Activated gamma-delta T cell treated with anti-CD3 and anti-CD28 coated beads, Interleukin-2, amount 50 U/mL, for 16 hours (primary cell): Measurements from ENCODE around the gene DNAH1.
A peak's percentile ranks its signal among the peaks of the same experiment; 100 is the strongest.

Experiments used
- DNase-seq: peaks from one replicate; pipeline ENCODE4 v3.0.0-alpha.2; 2020; ENCODE audit warnings: low read depth

DNAH1 gene

DNA sequence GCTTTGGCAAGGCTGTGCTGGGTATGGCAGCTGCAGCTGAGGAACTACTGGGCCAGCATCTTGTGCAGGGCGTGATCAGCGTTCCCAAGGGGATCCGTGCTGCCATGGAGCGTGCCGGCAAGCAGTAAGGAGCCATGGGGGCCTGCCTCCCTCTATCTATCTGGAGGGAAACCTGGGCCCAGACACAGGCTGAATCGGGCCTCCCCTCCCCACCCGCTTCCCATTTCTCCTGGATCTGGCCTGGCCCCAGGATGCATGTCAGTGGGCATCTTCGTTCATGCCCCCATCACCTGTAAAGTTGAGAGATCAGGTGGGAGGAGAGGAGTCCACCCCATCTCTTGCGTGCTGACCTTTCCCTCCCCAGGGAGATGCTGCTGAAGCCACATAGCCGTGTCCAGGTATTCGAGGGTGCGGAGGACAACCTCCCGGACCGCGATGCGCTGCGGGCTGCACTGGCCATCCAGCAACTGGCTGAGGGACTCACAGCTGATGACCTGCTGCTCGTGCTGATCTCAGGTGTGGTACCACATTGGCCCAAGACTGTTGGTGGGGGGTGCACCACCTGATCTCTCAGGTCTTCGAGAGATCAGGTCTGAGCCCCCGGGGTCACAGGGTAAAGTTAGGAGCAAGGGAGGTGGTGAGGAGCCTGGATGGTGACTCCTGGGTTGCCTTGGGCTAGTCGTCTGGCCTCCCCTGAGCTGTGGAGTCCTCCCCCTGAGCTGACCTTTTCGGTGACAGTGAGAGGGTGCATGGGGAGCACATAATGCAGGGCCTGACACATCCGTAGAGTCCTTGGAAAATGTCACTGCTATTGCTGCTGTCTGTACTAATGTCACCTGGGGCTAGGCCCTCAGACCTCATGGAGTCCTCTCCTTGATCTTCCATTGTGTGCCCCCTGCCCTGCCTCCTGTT, 25.3 kb upstream of the DNAH1 start:
- no peak for DNase-seq

DNA sequence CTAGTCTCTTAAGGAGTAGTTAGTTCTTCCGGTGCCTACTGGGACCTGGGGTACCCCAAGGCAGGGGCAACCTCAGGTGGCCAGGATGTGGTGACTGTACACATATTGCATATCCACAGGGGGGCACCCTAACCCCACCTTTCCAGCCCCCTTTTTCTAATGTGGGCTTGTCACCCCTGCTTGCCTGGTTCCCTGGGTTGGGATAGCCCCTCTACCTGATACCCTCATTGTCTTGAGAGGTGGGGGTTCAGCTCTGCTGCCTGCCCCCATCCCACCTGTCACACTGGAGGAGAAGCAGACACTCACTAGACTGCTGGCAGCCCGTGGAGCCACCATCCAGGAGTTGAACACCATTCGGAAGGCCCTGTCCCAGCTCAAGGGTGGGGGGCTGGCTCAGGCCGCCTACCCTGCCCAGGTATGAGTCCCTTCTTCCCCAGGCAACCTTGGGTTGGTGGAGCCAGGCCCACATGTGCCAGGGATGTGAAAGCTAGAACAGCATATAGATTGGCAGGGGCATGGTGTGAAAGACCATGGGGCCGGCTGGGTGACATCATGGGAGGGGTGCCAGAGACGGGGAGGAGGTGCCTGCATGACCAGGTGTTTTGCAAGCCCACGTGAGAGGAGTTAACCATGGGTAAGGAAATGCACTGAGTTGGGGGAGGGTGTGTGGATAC, 24.5 kb upstream of the DNAH1 start:
- peak; percentile 32 for DNase-seq

DNA sequence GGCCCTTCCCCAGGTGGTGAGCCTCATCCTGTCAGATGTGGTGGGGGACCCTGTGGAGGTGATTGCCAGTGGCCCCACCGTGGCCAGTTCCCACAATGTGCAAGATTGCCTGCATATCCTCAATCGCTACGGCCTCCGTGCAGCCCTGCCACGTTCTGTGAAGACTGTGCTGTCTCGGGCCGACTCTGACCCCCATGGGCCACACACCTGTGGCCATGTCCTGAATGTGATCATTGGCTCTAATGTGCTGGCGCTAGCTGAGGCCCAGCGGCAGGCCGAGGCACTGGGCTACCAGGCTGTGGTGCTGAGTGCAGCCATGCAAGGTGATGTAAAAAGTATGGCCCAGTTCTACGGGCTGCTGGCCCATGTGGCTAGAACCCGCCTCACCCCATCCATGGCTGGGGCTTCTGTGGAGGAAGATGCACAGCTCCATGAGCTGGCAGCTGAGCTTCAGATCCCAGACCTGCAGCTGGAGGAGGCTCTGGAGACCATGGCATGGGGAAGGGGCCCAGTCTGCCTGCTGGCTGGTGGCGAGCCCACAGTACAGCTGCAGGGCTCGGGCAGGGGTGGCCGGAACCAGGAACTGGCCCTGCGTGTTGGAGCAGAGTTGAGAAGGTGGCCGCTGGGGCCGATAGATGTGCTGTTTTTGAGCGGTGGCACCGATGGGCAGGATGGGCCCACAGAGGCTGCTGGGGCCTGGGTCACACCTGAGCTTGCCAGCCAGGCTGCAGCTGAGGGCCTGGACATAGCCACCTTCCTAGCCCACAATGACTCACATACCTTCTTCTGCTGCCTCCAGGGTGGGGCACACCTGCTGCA, 23.7 kb upstream of the DNAH1 start:
- no peak for DNase-seq

DNA sequence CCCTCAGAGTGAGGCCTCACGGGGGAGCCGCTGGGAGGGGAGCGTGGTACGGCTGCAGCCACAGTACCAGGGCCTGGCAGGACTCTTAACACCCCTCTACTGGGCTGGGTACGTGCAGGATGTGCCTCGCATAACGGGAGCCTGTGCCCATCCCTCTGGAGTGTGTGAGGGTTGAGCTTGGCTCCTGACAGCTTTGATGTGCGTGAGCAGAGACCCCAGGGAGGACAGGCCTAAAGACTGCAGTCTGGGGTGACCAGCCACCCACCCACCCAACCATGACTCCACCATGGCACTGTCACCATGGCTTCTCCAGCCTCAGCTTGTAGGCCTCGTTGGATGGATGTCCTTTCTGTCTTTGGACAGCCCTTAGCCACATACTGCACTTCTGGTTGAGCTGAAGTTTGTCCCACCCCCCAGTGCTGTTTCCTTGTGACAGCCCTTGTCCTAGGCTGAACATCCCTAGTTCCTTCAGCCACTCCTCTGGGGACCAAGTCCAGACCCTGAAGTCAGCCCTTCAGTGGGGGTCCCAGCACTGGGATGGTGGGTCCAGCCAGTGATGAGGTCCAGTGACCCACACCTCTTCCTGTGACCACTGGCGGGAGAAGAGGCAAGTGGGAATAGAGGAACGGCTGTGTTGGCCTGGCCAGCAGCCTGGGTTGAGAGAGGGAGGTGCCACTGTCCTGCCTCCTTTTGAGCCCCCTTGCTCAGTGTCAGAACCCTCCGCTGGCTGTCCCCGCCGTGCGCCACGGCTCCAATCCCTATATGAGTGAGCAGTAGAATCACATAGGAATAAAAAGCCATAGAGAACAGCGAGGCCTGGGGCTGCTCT, 22.4 kb upstream of the DNAH1 start:
- DNase-seq, result no peak

DNA sequence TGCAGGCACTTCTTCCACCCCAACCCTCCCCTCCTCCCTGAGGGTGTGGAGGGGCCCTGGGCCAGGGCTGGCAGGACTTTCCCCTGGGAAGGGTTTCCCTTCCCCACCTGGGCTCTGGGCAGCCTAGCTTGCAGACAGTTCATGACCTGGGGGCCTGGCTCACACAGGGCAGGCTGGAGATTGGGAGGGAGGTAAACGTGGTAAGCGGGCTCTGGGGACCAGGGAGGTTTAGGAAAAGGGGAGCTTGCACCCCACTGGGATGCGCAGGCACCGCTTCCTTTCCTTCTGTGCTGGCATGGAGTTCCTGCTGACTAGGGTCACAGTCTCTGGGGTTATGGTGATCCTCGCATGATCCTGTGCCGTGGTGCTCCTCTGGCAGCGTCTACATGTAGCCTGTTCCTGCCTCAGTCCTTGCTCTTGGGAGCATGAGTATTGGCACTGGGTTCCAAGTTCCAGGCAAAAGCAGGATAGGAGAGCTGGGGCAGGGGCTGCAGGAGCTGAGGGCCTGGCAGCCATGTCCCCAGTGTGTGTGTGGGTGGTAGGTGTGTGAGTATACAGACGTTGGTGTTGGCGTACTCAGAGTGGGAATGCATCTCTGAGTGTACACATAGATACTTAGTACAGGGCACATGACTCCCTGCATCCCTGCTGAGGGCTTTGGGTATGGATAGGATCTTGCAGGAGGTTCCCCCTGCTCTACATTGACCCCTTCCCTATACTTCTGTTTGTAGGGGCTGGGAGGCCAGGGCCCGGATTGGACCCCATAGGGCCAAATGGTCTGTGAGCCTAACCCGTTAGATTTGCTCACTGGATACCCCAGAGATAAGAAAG, 21.6 kb upstream of the DNAH1 start:
- no peak for DNase-seq

GRCh38 chr3:52295671-52296208, 20.4 kb upstream of the DNAH1 start:
- DNase-seq, result no peak

- no peak for DNase-seq
These were observed 18.6 kb upstream of the DNAH1 start for GRCh38 chr3:52297242-52298148.

GRCh38 chr3:52298149-52299098, 17.7 kb upstream of the DNAH1 start:
- no peak for DNase-seq

GRCh38 chr3:52299247-52299878, 16.8 kb upstream of the DNAH1 start:
- no peak for DNase-seq

DNA sequence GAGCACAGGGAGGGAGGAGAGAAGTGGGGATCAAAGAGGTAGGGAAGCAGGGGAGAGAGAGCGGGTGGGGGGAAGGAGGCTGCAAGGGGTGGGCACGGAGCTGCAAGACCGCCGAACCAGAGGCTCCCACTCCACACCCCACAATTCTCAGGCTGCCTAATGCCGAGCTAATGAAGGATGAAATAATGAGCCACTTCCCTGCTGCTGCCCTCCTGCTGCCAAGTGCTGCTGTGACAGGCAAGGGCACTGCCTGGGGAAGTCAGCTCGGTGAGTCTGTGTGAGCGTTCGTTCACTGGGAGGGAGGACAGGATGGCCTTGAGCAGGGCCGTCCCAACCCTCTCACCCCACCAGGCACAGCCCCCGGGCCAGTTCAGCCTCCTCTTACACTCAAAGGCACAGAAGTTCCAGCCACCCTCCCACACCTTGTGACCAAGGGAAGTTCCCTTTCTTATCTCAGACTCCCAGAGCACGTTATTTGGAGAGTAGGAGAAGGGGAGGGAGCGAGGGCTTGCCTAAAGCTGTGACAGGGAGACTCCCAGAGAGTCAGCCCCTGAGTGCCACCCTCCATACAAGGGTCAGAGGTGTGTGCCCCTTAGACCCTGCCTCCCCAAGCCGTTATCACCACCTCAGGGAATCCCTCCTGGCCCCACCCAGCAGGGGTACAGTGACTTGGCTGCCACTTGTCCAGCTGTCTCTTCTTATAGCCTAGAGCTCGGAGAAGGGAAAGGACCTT, 16.1 kb upstream of the DNAH1 start:
- no peak for DNase-seq

GRCh38 chr3:52302426-52303145, 13.5 kb upstream of the DNAH1 start:
- DNase-seq, result no peak

GRCh38 chr3:52303811-52304210, 12.3 kb upstream of the DNAH1 start:
- no peak for DNase-seq

GRCh38 chr3:52305926-52306325, 10.2 kb upstream of the DNAH1 start:
- DNase-seq, result no peak

- DNase-seq, result no peak
These were observed 9.1 kb upstream of the DNAH1 start for GRCh38 chr3:52306978-52307377.

- no peak for DNase-seq
These were observed 7.8 kb upstream of the DNAH1 start for GRCh38 chr3:52308308-52308707.

DNA sequence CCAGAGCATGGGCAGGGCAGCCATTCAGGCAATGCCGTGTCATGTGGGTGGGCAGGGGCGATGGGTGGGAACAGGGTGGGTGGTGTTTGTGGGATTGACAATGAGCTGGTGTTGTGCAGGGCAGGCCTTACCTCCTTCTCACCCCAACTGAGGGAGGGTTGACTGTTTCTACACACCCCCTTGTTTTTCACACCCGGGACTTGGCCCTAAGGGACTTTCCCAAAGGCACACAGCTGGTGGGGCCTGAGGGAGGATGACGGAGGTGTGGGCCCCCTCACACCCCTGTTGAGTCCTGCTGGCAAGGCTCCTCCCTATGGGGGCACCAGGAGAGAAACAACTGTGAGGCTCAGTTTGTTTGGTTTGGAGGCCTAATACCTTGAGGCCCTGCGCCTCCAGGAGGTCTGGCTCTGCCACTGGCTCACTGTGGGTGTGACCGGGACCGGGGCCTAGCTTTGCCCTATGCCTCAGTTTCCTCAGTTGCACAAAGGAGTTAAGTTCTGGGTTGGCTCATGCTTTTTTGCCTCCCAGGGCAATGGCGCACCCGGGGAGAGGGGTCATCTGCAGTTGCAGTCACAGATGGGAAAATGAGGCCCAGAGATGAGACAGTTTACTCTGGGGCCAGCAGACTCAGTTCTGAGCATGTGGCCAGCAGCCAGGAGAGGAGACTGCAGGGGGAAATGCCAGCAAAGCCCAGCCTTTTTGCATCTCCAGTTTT, 5.1 kb upstream of the DNAH1 start:
- DNase-seq, result peak; percentile 52
